OCI-LY3 (cell line): Measurements from ENCODE around the gene NR2C2AP.

Experiments
- EZH2phosphoT487 ChIP-seq: fragments of 200-600 bp; shearing (Covaris generic); IDR thresholded peaks from 2 replicates; pipeline ENCODE4 v1.6.1; 2018; ENCODE audit warnings: antibody characterized with exemption, mixed run types, low read depth
- TF ChIP-seq, protein P1 (sequence below): fragments of 200-600, 300-600 bp; sonication (generic); IDR thresholded peaks from 2 replicates; pipeline ENCODE4 v1.5.1; 2014; ENCODE audit warnings: antibody characterized with exemption, low read length, low read depth

DNA sequence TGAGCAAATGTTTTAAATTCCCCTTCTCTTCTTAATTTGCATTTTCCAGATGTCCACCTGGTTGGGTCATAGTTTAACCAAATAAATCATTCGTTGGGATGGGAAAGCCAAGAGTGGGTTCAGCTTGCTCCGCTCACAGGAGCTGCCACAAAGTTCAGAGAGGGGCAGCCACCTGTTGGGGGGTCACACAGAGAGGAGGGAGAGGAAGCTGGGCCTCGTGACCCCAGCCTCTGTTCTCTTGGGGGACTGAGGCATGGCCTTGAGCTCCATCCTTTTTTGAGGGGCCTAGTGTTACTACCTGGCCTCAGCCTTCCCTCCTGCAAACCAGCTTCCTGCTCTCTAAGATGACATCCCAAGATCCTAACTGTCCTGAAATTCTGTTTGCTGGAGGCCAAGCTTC is 35.6 kb downstream of the NR2C2AP start:
- TF ChIP-seq, protein P1, sequence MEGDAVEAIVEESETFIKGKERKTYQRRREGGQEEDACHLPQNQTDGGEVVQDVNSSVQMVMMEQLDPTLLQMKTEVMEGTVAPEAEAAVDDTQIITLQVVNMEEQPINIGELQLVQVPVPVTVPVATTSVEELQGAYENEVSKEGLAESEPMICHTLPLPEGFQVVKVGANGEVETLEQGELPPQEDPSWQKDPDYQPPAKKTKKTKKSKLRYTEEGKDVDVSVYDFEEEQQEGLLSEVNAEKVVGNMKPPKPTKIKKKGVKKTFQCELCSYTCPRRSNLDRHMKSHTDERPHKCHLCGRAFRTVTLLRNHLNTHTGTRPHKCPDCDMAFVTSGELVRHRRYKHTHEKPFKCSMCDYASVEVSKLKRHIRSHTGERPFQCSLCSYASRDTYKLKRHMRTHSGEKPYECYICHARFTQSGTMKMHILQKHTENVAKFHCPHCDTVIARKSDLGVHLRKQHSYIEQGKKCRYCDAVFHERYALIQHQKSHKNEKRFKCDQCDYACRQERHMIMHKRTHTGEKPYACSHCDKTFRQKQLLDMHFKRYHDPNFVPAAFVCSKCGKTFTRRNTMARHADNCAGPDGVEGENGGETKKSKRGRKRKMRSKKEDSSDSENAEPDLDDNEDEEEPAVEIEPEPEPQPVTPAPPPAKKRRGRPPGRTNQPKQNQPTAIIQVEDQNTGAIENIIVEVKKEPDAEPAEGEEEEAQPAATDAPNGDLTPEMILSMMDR = no peak
- TF ChIP-seq EZH2phosphoT487 = no peak
